Calu3 (cell line): Measurements from ENCODE around the gene CIAO1. TPM values are rescaled to one million over a fixed set of nuclear protein-coding genes. Genes with fewer than 3 reads are reported as not detected.
"Not testable (repeated sequence)": the region's sequence is repeated elsewhere in the genome, so short reads cannot be mapped to it uniquely, and the experiment has no call there.

Experiments used
- BruUV-seq: library from RNA; stranded (reverse); fragments of 400-500 nt; replicated peaks from 2 replicates; lab custom pipeline; 2021; lab: Mats Ljungman, UMichigan
- CTCF ChIA-PET: fragments of 300-600 bp; sonication (Branson Sonifier 250); formaldehyde crosslinking; loops from one replicate; lab custom pipeline; 2022; ENCODE audit warnings: antibody characterized with exemption; lab: Charles Lee
- DNase-seq: peaks from one replicate; pipeline ENCODE4 v3.0.0; 2022
- H3K27ac Mint-ChIP-seq: one replicate; pipeline ENCODE4 v1.8.0; 2022; ENCODE audit warnings: mixed read lengths; ENCODE audit not compliant: unreplicated experiment
- H3K27me3 Mint-ChIP-seq: one replicate; pipeline ENCODE4 v1.8.0; 2022; ENCODE audit warnings: mixed read lengths; ENCODE audit not compliant: unreplicated experiment
- H3K36me3 Mint-ChIP-seq: one replicate; pipeline ENCODE4 v1.8.0; 2022; ENCODE audit warnings: mild to moderate bottlenecking, moderate library complexity, mixed read lengths; ENCODE audit not compliant: insufficient read depth, unreplicated experiment
- H3K4me1 Mint-ChIP-seq: one replicate; pipeline ENCODE4 v1.8.0; 2022; ENCODE audit warnings: mild to moderate bottlenecking, low read depth, mixed read lengths; ENCODE audit not compliant: unreplicated experiment
- H3K4me3 Mint-ChIP-seq: one replicate; pipeline ENCODE4 v1.8.0; 2022; ENCODE audit warnings: mild to moderate bottlenecking, low read depth, moderate library complexity, mixed read lengths; ENCODE audit not compliant: unreplicated experiment
- H3K9me3 Mint-ChIP-seq: one replicate; pipeline ENCODE4 v1.8.0; 2022; ENCODE audit warnings: low read depth, mixed read lengths; ENCODE audit not compliant: unreplicated experiment
- CTCF ChIP-seq: fragments of 200-600 bp; IDR thresholded peaks from one replicate; pipeline ENCODE4 v1.8.0; 2022; ENCODE audit warnings: antibody characterized with exemption; ENCODE audit not compliant: unreplicated experiment
- intact Hi-C: fragments of 100-400 bp; cut with micrococcal nuclease; formaldehyde crosslinking; loops from one replicate; pipeline ENCODE4 v1.10.0; 2022; ENCODE audit not compliant: unreplicated experiment
- total RNA-seq: library from RNA; stranded (reverse); gene quantifications from 2 replicates; pipeline ENCODE4 v1.2.3, GENCODE V29; 2022

The CIAO1 gene
- total RNA-seq, 1 experiment from 2014 or later = 75.7 TPM

GRCh38 chr2:96254571-96254970 lies 11.5 kb upstream of the CIAO1 start:
- Mint-ChIP-seq H3K36me3 (peaks cover 20% of the 10 kb centered on the region), H3K9me3 (no peaks in the 10 kb centered on the region), H3K27me3 (no peaks in the 10 kb centered on the region), H3K4me3 (no peak overlapping the region), H3K4me1 (peaks cover 15% of the 10 kb centered on the region), H3K27ac (no peak overlapping the region)
- CTCF ChIA-PET = interaction anchor here (1.2 kb wide), 1 partner anchor 80 kb away, joined by 3 read pairs; no protein-coding TSS in a partner anchor
- DNase-seq = no peak
- no peak for TF ChIP-seq CTCF
- intact Hi-C loops = no loop called here
- BruUV-seq = no TSS peak

GRCh38 chr2:96256611-96257113 lies 9.4 kb upstream of the CIAO1 start:
- intact Hi-C loops = no loop called here
- CTCF ChIA-PET = interaction anchor here (0.7 kb wide), 2 partner anchors 625 to 947 kb away, joined by 4 to 7 read pairs; no protein-coding TSS in a partner anchor
- H3K27me3 Mint-ChIP-seq = no peaks in the 10 kb centered on the region
- BruUV-seq = no TSS peak
- no peak overlapping the region for H3K4me3 Mint-ChIP-seq
- H3K4me1 Mint-ChIP-seq = peaks cover 25% of the 10 kb centered on the region
- no peak overlapping the region for H3K27ac Mint-ChIP-seq
- no peaks in the 10 kb centered on the region for H3K9me3 Mint-ChIP-seq
- peaks cover 17% of the 10 kb centered on the region for H3K36me3 Mint-ChIP-seq
- TF ChIP-seq CTCF = no peak
- DNase-seq = no peak

GRCh38 chr2:96257744-96258143 lies 8.3 kb upstream of the CIAO1 start:
- not testable (repeated sequence) for BruUV-seq

GRCh38 chr2:96258166-96259022 lies 7.6 kb upstream of the CIAO1 start:
- H3K4me3 Mint-ChIP-seq = no peak overlapping the region
- H3K36me3 Mint-ChIP-seq = peaks cover 15% of the 10 kb centered on the region
- no peak for DNase-seq
- no peaks in the 10 kb centered on the region for H3K27me3 Mint-ChIP-seq
- CTCF ChIA-PET = no interaction called here
- intact Hi-C loops = no loop called here
- no peak for TF ChIP-seq CTCF
- no peaks in the 10 kb centered on the region for H3K9me3 Mint-ChIP-seq
- H3K4me1 Mint-ChIP-seq = peaks cover 18% of the 10 kb centered on the region
- no peak overlapping the region for H3K27ac Mint-ChIP-seq
- no TSS peak for BruUV-seq

More at GRCh38 chr2:96257744-96258143, 8.3 kb upstream of the CIAO1 start:
- H3K27me3 Mint-ChIP-seq, H3K27ac Mint-ChIP-seq, H3K4me3 Mint-ChIP-seq, CTCF ChIA-PET, DNase-seq, intact Hi-C loops, H3K9me3 Mint-ChIP-seq: not testable (repeated sequence)
- peaks cover 18% of the 10 kb centered on the region for H3K4me1 Mint-ChIP-seq
- peaks cover 17% of the 10 kb centered on the region for H3K36me3 Mint-ChIP-seq
